SK-N-MC (cell line): ENCODE data around the gene HOXC5.

ENCODE experiments used
- EZH2 ChIP-seq: fragments of 200-600 bp; sonication (generic); IDR thresholded peaks from one replicate; pipeline ENCODE4 v1.6.1; 2017; ENCODE audit warnings: antibody characterized with exemption
- POLR2AphosphoS5 ChIP-seq: IDR thresholded peaks from 2 replicates; pipeline ENCODE4 v1.6.1; 2012; ENCODE audit warnings: mild to moderate bottlenecking, low read depth, low read length, borderline replicate concordance

GRCh38 chr12:53983568-53983949 lies 49.3 kb upstream of the HOXC5 start:
- TF ChIP-seq POLR2AphosphoS5 (no peak), EZH2 (no peak)
